HepG2 (cell line): ENCODE results near the gene GIMAP7. TPM values are rescaled to one million over a fixed set of nuclear protein-coding genes. Genes with fewer than 3 reads are reported as not detected.

Source experiments
- polyA plus RNA-seq, 8 experiments: library from polyadenylated mRNA; depleted of rRNA in 3 of 8; stranded (reverse) in 7 of 8; unstranded in 1 of 8; fragments of >200 nt; fragmentation: Illumina TruSeq in 4 of 8; extraction: Trizol in 4 of 8; gene quantifications; 2 replicates each; pipeline versions ENCODE4 v1.2.1 to v1.2.3, GENCODE V29; 2011 to 2016; ENCODE audit warnings: low read depth in 4 of 8, missing spikeins in 1 of 8, mixed read lengths in 1 of 8; ENCODE audit not compliant: insufficient read depth in 1 of 8
- total RNA-seq, 5 experiments: library from RNA; depleted of rRNA; stranded (reverse); fragments of >200 nt; fragmentation: Illumina TruSeq; extraction: Trizol; gene quantifications; 2 replicates each; pipeline ENCODE4 v1.2.3, GENCODE V29; 2016; ENCODE audit warnings: low read depth in 1 of 5

The GIMAP7 gene
- total and polyA plus RNA-seq, 2 of the 13 experiments (the other 11 are each of a cell fraction or from before 2014, with no cell fraction given), result not detected

Other genes starting within 250 kb of the GIMAP7 start
- gene LRRC61, start 191.5 kb upstream of the GIMAP7 start, total RNA-seq (2016; rRNA removed; fragmentation: Illumina TruSeq; extraction: Trizol), result 34.8 and 38.4 TPM in 2 replicates
- 33.0 and 42.2 TPM in 2 replicates for gene LRRC61, start 191.5 kb upstream of the GIMAP7 start, polyA plus RNA-seq (2011; rRNA removed)
- 4.1 and 7.5 TPM in 2 replicates for gene ACTR3C, start 191.3 kb upstream of the GIMAP7 start, total RNA-seq (2016; rRNA removed; fragmentation: Illumina TruSeq; extraction: Trizol)
- 3.2 and 3.8 TPM in 2 replicates for gene ACTR3C, start 191.3 kb upstream of the GIMAP7 start, polyA plus RNA-seq (2011; rRNA removed)
- 94.6 and 172 TPM in 2 replicates for gene RARRES2, start 173.2 kb upstream of the GIMAP7 start, total RNA-seq (2016; rRNA removed; fragmentation: Illumina TruSeq; extraction: Trizol)
- 134 and 157 TPM in 2 replicates for gene RARRES2, start 173.2 kb upstream of the GIMAP7 start, polyA plus RNA-seq (2011; rRNA removed)
- gene REPIN1, start 146.1 kb upstream of the GIMAP7 start, total RNA-seq (2016; rRNA removed; fragmentation: Illumina TruSeq; extraction: Trizol), result 86.4 and 108 TPM in 2 replicates
- gene REPIN1, start 146.1 kb upstream of the GIMAP7 start, polyA plus RNA-seq (2011; rRNA removed), result 69.9 and 87.9 TPM in 2 replicates
- 3.1 and 4.5 TPM in 2 replicates for gene ZNF775, start 135.5 kb upstream of the GIMAP7 start, total RNA-seq (2016; rRNA removed; fragmentation: Illumina TruSeq; extraction: Trizol)
- 3.2 and 3.8 TPM in 2 replicates for gene ZNF775, start 135.5 kb upstream of the GIMAP7 start, polyA plus RNA-seq (2011; rRNA removed)
- gene GIMAP8, start 64.2 kb upstream of the GIMAP7 start, total RNA-seq (2016; rRNA removed; fragmentation: Illumina TruSeq; extraction: Trizol), result not detected in 2 replicates
- not detected in 2 replicates for gene GIMAP8, start 64.2 kb upstream of the GIMAP7 start, polyA plus RNA-seq (2011; rRNA removed)
- gene GIMAP4, start 52.5 kb downstream of the GIMAP7 start, total RNA-seq (2016; rRNA removed; fragmentation: Illumina TruSeq; extraction: Trizol), result not detected in 2 replicates
- not detected in 2 replicates for gene GIMAP4, start 52.5 kb downstream of the GIMAP7 start, polyA plus RNA-seq (2011; rRNA removed)
- not detected in 2 replicates for gene GIMAP6, start 117.5 kb downstream of the GIMAP7 start, total RNA-seq (2016; rRNA removed; fragmentation: Illumina TruSeq; extraction: Trizol)
- not detected in 2 replicates for gene GIMAP6, start 117.5 kb downstream of the GIMAP7 start, polyA plus RNA-seq (2011; rRNA removed)
- gene GIMAP2, start 170.8 kb downstream of the GIMAP7 start, total RNA-seq (2016; rRNA removed; fragmentation: Illumina TruSeq; extraction: Trizol), result 1.4 and 2.2 TPM in 2 replicates
- gene GIMAP2, start 170.8 kb downstream of the GIMAP7 start, polyA plus RNA-seq (2011; rRNA removed), result 0.49 and 0.67 TPM in 2 replicates
- gene GIMAP1, start 201.7 kb downstream of the GIMAP7 start, total RNA-seq (2016; rRNA removed; fragmentation: Illumina TruSeq; extraction: Trizol), result not detected in 2 replicates
- gene GIMAP1, start 201.7 kb downstream of the GIMAP7 start, polyA plus RNA-seq (2011; rRNA removed), result not detected in 2 replicates
- not detected in 2 replicates for gene GIMAP5, start 222.5 kb downstream of the GIMAP7 start, total RNA-seq (2016; rRNA removed; fragmentation: Illumina TruSeq; extraction: Trizol)
- not detected in 2 replicates for gene GIMAP5, start 222.5 kb downstream of the GIMAP7 start, polyA plus RNA-seq (2011; rRNA removed)